Neural progenitor cell (in vitro differentiated cells): ENCODE measurements around the gene SHISA5. TPM values are rescaled to one million over a fixed set of nuclear protein-coding genes. Genes with fewer than 3 reads are reported as not detected.

Experiments used
- DNase-seq: peaks from one replicate; pipeline ENCODE4 v3.0.0-alpha.2; 2016; ENCODE audit warnings: low spot score
- H2AFZ ChIP-seq: fragments of 200-600 bp; sonication (generic); replicated peaks from 2 replicates; pipeline ENCODE4 v1.6.1; 2016; ENCODE audit warnings: antibody characterized with exemption
- H3F3A ChIP-seq: fragments of 200-600 bp; sonication (generic); 2 replicates; pipeline ENCODE4 v1.6.1; 2016; ENCODE audit warnings: antibody characterized with exemption, low read depth
- H3K27ac ChIP-seq: fragments of 200-600 bp; sonication (generic); 2 replicates; pipeline ENCODE4 v1.5.1; 2016; ENCODE audit warnings: mild to moderate bottlenecking
- H3K27me3 ChIP-seq: fragments of 200-600 bp; sonication (generic); 2 replicates; pipeline ENCODE4 v1.6.1; 2016; ENCODE audit warnings: mild to moderate bottlenecking, moderate library complexity
- H3K36me3 ChIP-seq: fragments of 200-600 bp; sonication (generic); 2 replicates; pipeline ENCODE4 v1.5.1; 2016
- H3K4me1 ChIP-seq: fragments of 200-600 bp; sonication (generic); 2 replicates; pipeline ENCODE4 v1.6.1; 2016; ENCODE audit warnings: mixed run types
- H3K4me2 ChIP-seq: fragments of 200-600 bp; sonication (generic); 2 replicates; pipeline ENCODE4 v1.6.1; 2016
- H3K4me3 ChIP-seq: fragments of 200-600 bp; sonication (generic); 2 replicates; pipeline ENCODE4 v1.5.1; 2016
- H3K79me2 ChIP-seq: fragments of 200-600 bp; sonication (generic); 2 replicates; pipeline ENCODE4 v1.6.1; 2016; ENCODE audit warnings: low read depth
- H3K9ac ChIP-seq: fragments of 200-600 bp; sonication (generic); 2 replicates; pipeline ENCODE4 v1.6.1; 2016
- H3K9me3 ChIP-seq: fragments of 200-600 bp; sonication (generic); 2 replicates; pipeline ENCODE4 v1.5.1; 2016; ENCODE audit warnings: low read depth
- H4K20me1 ChIP-seq: fragments of 200-600 bp; sonication (generic); 2 replicates; pipeline ENCODE4 v1.6.1; 2016; ENCODE audit warnings: low read depth
- H3K27ac Mint-ChIP-seq: 3 replicates; pipeline ENCODE4 v1.8.0; 2021; ENCODE audit warnings: mixed read lengths
- H3K27me3 Mint-ChIP-seq: 2 replicates; pipeline ENCODE4 v1.8.0; 2022; ENCODE audit warnings: low read depth, mild to moderate bottlenecking, inconsistent platforms, moderate library complexity, mixed read lengths; ENCODE audit not compliant: insufficient read depth
- H3K36me3 Mint-ChIP-seq: 3 replicates; pipeline ENCODE4 v1.8.0; 2021; ENCODE audit warnings: mixed read lengths
- H3K4me1 Mint-ChIP-seq: 3 replicates; pipeline ENCODE4 v1.8.0; 2021; ENCODE audit warnings: mixed read lengths
- H3K4me3 Mint-ChIP-seq: 3 replicates; pipeline ENCODE4 v1.8.0; 2021; ENCODE audit warnings: mild to moderate bottlenecking, moderate library complexity, mixed read lengths
- H3K9me3 Mint-ChIP-seq: 3 replicates; pipeline ENCODE4 v1.8.0; 2020; ENCODE audit warnings: mixed read lengths
- EZH2 ChIP-seq: fragments of 200-600 bp; sonication (generic); IDR thresholded peaks from 2 replicates; pipeline ENCODE4 v1.6.1; 2017; ENCODE audit warnings: antibody characterized with exemption, mild to moderate bottlenecking, moderate library complexity
- EZH2phosphoT487 ChIP-seq: fragments of 200-600 bp; sonication (generic); IDR thresholded peaks from 2 replicates; pipeline ENCODE4 v1.6.1; 2017; ENCODE audit warnings: antibody characterized with exemption
- total RNA-seq: library from RNA; depleted of rRNA; stranded (reverse); fragments of >200 nt; gene quantifications from 2 replicates; pipeline ENCODE4 v1.2.3, GENCODE V29; 2015; ENCODE audit warnings: low replicate concordance
- TF ChIP-seq, protein P1 (sequence below): fragments of 200-600 bp; sonication (generic); IDR thresholded peaks from 2 replicates; pipeline ENCODE4 v1.5.1; 2017; ENCODE audit warnings: antibody characterized with exemption, mild to moderate bottlenecking

SHISA5 gene
- total RNA-seq, 1 donor from 2014 or later, result 54.8 TPM

DNA sequence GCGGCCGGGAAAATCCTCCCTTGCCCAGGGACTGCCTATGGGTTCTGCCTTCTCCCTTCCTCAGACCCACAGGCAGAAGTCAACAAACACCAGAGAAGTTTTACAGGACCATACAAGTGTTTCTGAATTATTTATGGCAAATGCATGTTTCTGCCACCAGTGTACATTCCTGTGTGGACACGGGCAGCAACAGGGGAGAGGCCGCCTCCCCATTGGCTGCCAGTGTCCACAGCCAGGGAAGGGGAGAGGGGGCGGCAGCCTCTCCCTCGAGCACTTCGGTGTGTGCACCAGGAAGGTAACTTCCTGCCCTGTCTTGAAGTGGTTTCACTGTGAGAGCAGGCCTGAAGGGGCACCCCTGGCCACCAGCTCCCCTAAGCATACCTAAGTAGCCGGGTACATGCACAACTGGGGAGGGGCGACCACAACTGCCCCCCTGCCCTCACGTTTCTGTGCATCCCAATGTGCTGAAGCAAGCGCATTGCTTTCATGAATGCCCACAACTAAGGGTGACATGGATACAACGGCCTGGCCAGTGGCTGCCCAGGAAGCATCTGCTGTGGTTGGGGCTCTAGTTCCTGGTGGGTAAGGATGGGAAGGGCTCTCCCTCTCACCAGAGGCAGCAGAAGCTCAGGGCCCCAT is 14.8 kb upstream of the SHISA5 start:
- Mint-ChIP-seq H3K27ac (peak overlapping the region; percentile 33), H3K4me3 (no peak overlapping the region), H3K4me1 (no peaks in the 10 kb centered on the region), H3K36me3 (peaks cover 5% of the 10 kb centered on the region), H3K27me3 (no peaks in the 10 kb centered on the region), H3K9me3 (no peaks in the 10 kb centered on the region)
- H2AFZ ChIP-seq, result no peak overlapping the region
- no peak for DNase-seq
- H3F3A ChIP-seq, result no peaks in the 10 kb centered on the region
- H4K20me1 ChIP-seq, result no peaks in the 10 kb centered on the region
- TF ChIP-seq EZH2 (no peak), EZH2phosphoT487 (no peak)
- TF ChIP-seq, protein P1, sequence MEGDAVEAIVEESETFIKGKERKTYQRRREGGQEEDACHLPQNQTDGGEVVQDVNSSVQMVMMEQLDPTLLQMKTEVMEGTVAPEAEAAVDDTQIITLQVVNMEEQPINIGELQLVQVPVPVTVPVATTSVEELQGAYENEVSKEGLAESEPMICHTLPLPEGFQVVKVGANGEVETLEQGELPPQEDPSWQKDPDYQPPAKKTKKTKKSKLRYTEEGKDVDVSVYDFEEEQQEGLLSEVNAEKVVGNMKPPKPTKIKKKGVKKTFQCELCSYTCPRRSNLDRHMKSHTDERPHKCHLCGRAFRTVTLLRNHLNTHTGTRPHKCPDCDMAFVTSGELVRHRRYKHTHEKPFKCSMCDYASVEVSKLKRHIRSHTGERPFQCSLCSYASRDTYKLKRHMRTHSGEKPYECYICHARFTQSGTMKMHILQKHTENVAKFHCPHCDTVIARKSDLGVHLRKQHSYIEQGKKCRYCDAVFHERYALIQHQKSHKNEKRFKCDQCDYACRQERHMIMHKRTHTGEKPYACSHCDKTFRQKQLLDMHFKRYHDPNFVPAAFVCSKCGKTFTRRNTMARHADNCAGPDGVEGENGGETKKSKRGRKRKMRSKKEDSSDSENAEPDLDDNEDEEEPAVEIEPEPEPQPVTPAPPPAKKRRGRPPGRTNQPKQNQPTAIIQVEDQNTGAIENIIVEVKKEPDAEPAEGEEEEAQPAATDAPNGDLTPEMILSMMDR, result no peak
- H3K9me3 ChIP-seq, result no peaks in the 10 kb centered on the region
- H3K27me3 ChIP-seq, result no peaks in the 10 kb centered on the region
- H3K36me3 ChIP-seq, result no peaks in the 10 kb centered on the region
- no peaks in the 10 kb centered on the region for H3K4me1 ChIP-seq
- H3K79me2 ChIP-seq, result no peaks in the 10 kb centered on the region
- no peak overlapping the region for H3K4me2 ChIP-seq
- H3K9ac ChIP-seq, result no peak overlapping the region
- no peak overlapping the region for H3K4me3 ChIP-seq
- H3K27ac ChIP-seq, result no peak overlapping the region

- DNase-seq, result no peak
- Histone ChIP-seq H4K20me1 (no peaks in the 10 kb centered on the region), H2AFZ (no peak overlapping the region), H3F3A (no peaks in the 10 kb centered on the region), H3K27ac (no peak overlapping the region), H3K27me3 (no peaks in the 10 kb centered on the region), H3K9me3 (no peaks in the 10 kb centered on the region), H3K4me2 (no peak overlapping the region), H3K4me1 (no peaks in the 10 kb centered on the region), H3K9ac (no peak overlapping the region), H3K36me3 (no peaks in the 10 kb centered on the region), H3K79me2 (no peaks in the 10 kb centered on the region), H3K4me3 (no peak overlapping the region)
- Mint-ChIP-seq H3K36me3 (peaks cover 3% of the 10 kb centered on the region), H3K27me3 (no peaks in the 10 kb centered on the region), H3K4me1 (no peaks in the 10 kb centered on the region), H3K27ac (no peak overlapping the region), H3K4me3 (no peak overlapping the region), H3K9me3 (no peaks in the 10 kb centered on the region)
- no peak for TF ChIP-seq EZH2phosphoT487
- TF ChIP-seq, protein P1, result no peak
- TF ChIP-seq EZH2, result no peak
These were observed 14.1 kb upstream of the SHISA5 start for GRCh38 chr3:48518069-48518468.

DNA sequence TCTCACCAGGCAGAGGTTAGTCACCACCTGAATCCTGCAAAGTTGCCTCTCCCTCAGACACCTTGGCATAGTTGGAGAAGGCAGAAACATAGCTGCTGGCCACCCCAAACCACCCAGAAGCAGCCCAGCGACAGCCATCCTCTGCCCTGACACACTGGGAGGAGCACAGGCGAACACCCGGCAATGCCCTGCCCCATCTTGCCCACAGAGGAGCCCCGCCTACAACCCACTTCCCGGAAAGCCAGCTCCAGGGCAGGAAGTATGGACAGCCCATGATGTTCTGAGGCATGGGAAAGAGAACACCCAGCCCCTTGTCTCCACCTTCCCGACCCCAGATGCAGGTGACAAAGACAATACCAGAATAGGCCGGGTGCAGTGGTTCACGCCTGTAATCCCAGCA is 12.6 kb upstream of the SHISA5 start:
- Mint-ChIP-seq H3K36me3 (no peaks in the 10 kb centered on the region), H3K4me3 (no peak overlapping the region), H3K4me1 (no peaks in the 10 kb centered on the region), H3K27me3 (peaks cover 3% of the 10 kb centered on the region), H3K9me3 (no peaks in the 10 kb centered on the region), H3K27ac (no peak overlapping the region)
- Histone ChIP-seq H3F3A (peaks cover 3% of the 10 kb centered on the region), H2AFZ (no peak overlapping the region), H3K4me3 (no peak overlapping the region), H3K9ac (no peak overlapping the region), H4K20me1 (no peaks in the 10 kb centered on the region), H3K36me3 (no peaks in the 10 kb centered on the region), H3K27ac (no peak overlapping the region), H3K79me2 (no peaks in the 10 kb centered on the region), H3K27me3 (no peaks in the 10 kb centered on the region), H3K4me1 (no peaks in the 10 kb centered on the region), H3K9me3 (no peaks in the 10 kb centered on the region), H3K4me2 (no peak overlapping the region)
- no peak for TF ChIP-seq EZH2phosphoT487
- no peak for TF ChIP-seq EZH2
- TF ChIP-seq, protein P1, result no peak
- no peak for DNase-seq
